Smooth muscle cell of the brain vasculature (primary cell): ENCODE results near the gene CTDP1.

Experiments
- DNase-seq: peaks from one replicate; pipeline ENCODE4 v3.0.0-alpha.2; 2012; ENCODE audit warnings: low read depth, low spot score

CTDP1 gene

GRCh38 chr18:79782566-79783308, 103.1 kb downstream of the CTDP1 start:
- DNase-seq: no peak

- DNase-seq: no peak
These were observed 104.7 kb downstream of the CTDP1 start for GRCh38 chr18:79784071-79784913.

GRCh38 chr18:79784965-79785770, 105.6 kb downstream of the CTDP1 start:
- DNase-seq: no peak

- no peak for DNase-seq
These were observed 106.2 kb downstream of the CTDP1 start for GRCh38 chr18:79785831-79786230.

- no peak for DNase-seq
These were observed 106.7 kb downstream of the CTDP1 start for GRCh38 chr18:79786304-79786703.

GRCh38 chr18:79786786-79787526, 107.4 kb downstream of the CTDP1 start:
- no peak for DNase-seq

GRCh38 chr18:79787527-79787864, 107.9 kb downstream of the CTDP1 start:
- no peak for DNase-seq

GRCh38 chr18:79787865-79788733, 108.5 kb downstream of the CTDP1 start:
- DNase-seq: no peak

GRCh38 chr18:79788734-79789085, 109.1 kb downstream of the CTDP1 start:
- no peak for DNase-seq

GRCh38 chr18:79789091-79789891, 109.7 kb downstream of the CTDP1 start:
- DNase-seq: no peak

GRCh38 chr18:79789901-79790890, 110.6 kb downstream of the CTDP1 start:
- DNase-seq: no peak

- DNase-seq: peak; percentile 32
These were observed 111.7 kb downstream of the CTDP1 start for GRCh38 chr18:79790996-79791972.

- no peak for DNase-seq
These were observed 112.7 kb downstream of the CTDP1 start for GRCh38 chr18:79792096-79792987.

- DNase-seq: no peak
These were observed 113.4 kb downstream of the CTDP1 start for GRCh38 chr18:79792988-79793355.

GRCh38 chr18:79794846-79795245, 115.2 kb downstream of the CTDP1 start:
- no peak for DNase-seq

GRCh38 chr18:79795446-79795845, 115.8 kb downstream of the CTDP1 start:
- no peak for DNase-seq
